Testis (tissue), 2 donors: Measurements from ENCODE around the gene CMKLR1.

Experiments
- CTCF ChIP-seq, 3 experiments: fragments of 450-650 bp in 2 of 3; fragments of 200-600 bp in 1 of 3; sonication (generic) in 1 of 3; IDR thresholded peaks; one replicate each; pipeline ENCODE4 v1.5.1; 2016 to 2019; ENCODE audit warnings: antibody characterized with exemption in 3 of 3, mild to moderate bottlenecking in 2 of 3, moderate library complexity in 1 of 3
- POLR2A ChIP-seq: fragments of 450-650 bp; IDR thresholded peaks from one replicate; pipeline ENCODE4 v1.6.1; 2017; ENCODE audit warnings: antibody characterized with exemption, mild to moderate bottlenecking, moderate library complexity

GRCh38 chr12:108349278-108349688, 10.2 kb upstream of the CMKLR1 start:
- TF ChIP-seq CTCF (IDR thresholded peaks at IDR 0.05) (no peak), POLR2A (no peak)
